Kasumi-1 (cell line): ENCODE results near the gene FMNL2.

Source experiments
- DNase-seq, 2 experiments: peaks; one replicate each; lab custom pipeline; 2025; lab: John Stamatoyannopoulos, UW

FMNL2 gene

DNA sequence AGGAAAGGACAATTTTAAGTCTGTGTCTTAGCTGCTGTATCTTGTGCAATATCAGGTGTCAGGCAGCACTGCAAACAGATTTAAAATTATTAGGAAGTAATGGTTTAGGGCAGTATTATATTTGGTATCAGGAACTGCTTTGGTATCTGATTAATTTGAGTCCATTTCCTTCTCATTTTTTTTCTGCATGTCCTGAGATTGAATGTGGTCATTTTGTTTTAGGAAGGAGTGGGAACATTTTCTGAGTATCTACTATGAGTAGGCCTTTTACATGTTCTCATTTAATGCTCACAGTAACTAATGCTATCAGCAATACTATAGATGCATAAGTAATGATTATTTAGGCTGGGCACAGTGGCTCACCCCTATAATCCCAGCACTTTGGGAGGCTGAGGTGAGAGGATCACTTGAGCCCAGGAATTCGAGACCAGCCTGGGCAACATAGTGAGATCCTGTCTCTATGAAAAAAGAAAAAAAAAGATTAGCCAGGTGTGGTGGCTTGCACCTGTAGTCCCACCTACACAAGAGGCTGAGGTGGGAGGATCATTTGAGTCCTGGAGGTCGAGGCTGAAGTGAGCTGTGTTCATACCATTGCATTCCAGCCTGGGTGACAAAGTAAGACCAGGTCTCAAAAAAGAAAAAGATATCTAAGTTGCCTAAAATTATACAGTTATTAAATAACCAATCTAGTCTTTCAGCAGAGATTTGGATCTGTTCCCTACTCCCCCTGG lies 4.7 kb downstream of the FMNL2 start:
- DNase-seq: no peak

DNA sequence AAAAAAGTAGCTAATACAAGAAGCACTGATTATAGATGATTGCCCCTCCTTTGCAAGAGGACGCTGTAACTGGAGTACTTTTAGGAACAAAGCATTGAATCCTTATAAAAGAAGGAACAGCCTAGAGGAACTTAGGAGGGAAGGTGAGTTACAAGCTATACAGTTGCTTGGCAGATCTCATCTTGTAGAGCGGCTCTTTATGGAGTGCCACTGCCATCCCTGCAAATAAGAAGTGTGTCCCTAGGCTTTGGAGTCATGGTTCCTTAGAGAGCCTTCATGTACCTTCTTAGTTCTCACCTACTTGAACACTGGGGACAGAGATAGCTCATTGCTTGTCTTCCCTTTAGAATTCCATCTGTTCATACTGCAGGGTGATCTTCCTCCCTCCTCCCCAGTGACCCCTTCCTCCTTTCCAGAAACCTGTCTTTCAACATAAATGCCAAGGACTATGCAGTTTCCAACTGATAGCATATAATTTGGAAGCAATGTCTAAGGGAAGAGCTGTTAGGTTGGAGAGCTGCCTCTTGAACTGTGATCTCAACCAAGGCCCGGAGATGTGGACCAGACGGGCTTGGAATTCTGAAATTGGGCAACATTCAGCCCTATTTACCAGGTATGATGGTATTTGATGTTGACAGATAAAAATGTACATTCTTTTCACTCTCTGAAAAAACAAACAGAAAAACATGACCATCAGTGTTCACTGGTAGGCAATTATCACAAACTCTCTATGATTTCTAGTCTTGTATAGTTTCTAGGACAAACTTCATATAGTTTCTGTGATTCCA lies 7.5 kb downstream of the FMNL2 start:
- DNase-seq: no peak

DNA sequence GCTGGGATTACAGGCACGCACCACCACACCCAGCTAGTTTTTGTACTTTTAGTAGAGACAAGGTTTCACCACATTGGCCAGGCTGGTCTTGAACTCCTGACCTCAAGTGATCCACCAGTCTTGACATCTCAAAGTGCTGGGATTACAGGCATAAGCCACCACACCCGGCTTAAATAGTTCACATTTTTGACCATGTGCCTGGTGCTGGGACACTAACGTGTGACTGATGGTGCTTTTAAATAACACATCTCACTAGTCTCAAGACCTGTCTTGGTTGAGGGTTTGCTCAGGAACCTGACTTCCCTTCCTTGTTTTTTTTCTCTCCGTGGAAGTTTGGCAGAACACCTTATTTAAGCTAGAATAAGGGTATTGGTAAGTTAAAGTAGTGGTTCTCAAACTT lies 8.5 kb downstream of the FMNL2 start:
- DNase-seq: no peak

DNA sequence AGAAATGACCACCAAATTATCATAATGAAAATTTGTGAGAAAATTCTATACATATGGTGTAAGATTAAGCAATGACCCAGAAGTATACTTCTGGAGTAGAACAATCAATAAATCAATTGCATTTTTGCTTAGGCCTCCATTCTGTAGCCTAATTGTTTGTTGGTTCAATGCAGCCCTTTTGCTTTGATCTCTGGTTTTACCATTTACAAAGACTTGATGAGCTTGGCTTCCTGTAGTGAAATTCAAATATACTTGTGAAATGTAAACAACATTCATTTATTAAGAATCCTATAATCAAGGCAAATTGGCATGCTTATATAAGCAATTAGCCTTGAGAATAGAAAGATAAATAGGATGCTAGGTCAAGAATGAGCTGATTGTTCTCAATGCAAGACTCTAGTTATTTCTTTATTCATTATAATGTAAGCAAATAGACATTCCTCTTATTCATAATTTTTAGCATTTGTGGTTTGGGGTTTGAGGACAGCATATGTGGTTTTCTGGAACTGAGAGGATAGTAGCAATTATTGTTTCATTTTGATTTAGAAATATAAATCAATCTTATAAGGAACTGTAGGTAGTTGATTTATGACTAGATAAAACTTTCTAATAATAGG lies 9.7 kb downstream of the FMNL2 start:
- DNase-seq: no peak

DNA sequence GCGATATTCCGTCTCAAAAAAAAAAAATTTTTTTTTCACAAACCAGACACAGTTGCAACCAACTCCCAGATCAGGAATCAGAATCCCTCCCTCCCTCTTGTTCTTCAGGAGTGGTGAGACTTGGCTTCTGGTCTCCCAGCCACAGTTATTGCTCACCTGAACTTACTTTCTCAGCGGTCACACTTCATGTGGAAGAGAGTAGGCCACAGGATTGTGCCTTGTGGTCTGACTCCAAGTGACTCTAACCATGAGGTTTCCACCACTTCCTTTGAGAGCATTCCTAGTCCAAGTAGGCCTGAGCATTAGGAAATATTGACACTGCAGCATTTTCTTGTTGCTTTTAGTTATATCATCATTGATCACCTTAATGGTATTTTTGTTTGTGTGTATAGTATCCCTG lies 12.1 kb downstream of the FMNL2 start:
- peak in 1 of 2 experiments; percentile 15 for DNase-seq

DNA sequence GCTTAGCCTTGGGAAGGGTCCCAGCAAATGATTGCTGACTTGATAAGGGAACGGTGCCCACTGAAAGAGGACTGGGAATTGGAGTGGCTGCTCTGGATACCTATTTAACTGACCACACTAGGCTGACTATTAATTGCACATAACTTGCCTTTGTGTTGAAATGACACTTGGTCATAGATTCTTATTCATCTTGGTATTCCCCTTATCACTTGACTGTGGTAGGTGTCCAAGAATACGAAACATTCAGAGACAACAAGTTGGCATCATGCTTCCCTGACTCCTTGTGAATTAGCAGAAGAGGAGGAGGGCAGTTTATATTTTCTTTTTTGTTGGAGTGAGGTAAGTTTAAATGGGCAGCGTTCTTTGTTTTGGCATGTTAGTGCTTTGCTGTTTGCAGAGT lies 13.4 kb downstream of the FMNL2 start:
- DNase-seq: no peak

DNA sequence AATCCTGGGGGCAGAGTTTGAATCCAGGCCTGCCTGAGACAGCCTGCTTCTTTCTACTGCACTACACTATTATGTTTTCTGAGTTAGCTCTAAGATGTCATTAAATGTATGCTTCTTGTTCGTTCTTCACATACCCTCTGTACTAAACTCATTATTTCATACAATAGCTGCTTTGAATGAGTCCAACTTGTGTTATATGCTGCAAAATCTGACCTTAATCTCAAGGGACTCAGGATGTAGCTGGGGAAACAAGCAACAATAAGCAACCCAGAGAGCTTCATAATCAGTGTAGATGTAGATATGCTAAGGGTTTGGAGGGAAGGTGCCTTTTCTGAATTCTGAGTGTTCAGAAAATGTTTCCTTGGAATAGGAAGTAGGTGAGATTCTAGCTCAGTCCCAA lies 14.4 kb downstream of the FMNL2 start:
- DNase-seq: no peak

DNA sequence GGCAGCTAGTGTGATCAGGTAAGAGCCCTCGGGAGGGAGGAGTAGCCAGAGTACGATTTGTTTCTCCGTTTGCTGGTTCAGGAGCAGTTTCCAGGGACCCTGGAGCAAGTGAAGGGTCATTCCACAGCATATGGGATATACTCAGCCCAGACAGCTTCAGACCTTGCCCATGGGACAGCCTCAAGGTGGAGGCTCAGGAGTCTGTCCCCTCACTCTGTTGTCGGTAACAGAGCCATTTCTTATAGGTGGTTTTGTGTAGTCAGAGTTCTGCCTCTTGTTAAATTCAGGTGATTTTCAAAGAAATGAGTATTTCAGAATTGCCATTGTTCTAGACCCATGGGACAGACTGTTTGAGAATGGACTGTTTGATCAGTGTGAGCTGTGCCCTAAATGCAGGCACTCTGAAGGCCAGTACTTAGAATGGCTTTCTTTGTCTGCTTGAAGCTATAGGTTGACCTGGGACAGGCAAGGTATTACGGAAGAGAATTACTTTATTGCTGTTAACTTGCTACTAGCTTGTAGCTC lies 15.2 kb downstream of the FMNL2 start:
- no peak for DNase-seq

DNA sequence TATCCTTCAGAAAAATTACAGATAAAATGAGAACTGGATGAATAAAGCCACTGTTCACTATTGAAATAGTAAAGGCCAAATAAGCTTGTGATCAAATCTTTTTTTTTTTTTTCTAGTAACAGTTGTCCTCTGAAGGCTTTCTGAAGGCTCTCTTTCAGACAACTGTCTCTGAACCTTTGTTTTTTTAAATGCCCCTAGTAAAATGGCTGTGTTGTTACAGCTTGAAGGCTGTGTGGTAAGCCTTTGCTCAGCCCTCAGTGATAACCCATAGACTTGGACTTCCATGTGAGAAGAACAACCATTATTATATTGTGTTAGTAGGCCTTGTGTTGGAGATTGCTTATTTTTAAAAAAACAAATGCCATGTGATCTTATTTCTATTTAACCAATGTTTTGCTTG lies 17.6 kb downstream of the FMNL2 start:
- no peak for DNase-seq

DNA sequence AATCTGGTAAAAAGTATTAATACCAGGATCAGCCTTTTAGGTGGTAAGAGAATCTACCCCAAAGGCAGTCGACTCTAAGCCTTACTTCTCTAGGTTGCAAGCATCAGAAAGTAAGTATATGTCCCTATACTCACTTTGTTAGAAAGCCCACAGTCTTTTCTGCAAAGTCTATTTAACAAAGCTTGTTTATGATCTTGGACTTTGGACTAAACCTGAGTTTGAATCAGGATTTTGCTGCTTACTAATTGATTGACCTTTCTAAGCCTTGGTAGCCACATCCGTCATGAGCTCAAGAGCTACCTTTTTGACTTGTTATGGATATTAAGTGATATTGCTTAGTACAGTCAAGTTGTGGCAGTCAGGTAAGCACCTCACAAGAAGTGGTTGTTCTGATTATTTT lies 18.4 kb downstream of the FMNL2 start:
- no peak for DNase-seq

DNA sequence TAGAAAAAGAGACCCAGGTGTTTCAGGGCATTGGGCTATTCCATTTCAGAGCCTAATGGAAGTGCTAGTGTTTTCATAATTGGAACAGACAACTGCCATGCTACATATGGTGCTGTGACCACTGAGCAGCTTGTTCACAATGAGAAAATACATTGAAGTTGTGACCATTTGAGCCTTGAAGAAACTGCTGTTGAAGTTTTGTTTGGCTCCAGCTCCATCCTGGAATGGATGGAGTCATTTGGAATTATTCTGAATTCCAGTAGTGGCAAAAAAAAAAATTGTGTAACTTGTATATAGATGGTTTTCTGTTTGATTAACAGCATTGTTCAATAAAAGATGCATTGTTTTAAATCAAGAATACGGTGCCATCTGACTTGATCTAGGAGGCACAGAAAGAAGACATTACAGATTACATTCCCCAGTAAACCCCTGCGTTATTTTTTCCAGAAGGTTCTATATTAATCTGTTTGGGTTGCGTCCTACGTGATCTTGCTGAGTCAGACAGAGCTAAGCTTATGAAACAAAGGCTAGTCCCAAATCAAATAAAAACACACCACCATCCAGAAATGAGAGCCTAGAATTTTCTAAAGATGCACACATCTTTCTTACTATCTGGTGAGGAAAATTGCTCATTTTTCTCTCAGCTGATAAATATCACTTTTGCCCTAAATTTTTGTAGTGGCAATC lies 19.2 kb downstream of the FMNL2 start:
- DNase-seq: no peak

DNA sequence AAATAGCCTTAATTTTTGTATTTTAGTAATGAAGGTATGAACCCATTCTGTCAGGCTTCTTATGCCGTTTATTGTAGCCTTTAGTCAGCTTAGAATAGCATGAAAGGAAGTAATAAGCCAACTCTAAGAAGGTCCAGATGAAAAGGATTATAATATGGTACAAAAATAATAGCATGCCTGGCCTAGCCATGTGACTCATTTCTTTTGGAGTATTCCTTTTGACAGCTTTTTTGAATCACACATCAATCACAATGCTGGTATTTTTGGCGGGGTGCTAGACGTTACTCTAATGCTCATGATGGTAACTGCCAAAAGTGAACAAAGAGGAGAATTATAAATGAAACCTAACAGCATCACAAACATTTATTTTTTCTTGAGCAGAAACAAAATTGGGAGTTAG lies 19.9 kb downstream of the FMNL2 start:
- no peak for DNase-seq

DNA sequence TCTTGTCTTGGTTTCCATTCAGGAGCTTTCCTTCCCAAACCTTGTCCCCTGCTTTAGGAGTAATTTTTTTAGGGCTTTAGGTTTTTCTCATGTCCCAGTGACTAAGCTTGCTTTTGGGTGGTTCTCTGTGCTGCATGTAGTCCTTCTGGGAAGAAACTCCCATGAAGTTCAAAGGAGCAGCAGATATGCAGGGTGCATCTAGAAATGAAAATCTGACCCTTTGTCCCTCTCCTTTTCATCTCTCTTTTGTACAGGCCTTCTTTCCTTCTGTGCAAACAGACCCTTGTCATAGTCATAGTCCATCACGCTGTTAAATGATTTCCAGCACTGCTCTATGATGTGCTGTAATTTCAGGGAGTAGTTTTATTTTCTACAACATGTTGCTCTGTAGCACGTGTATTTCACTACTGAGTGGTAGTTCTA lies 20.4 kb downstream of the FMNL2 start:
- DNase-seq: no peak

DNA sequence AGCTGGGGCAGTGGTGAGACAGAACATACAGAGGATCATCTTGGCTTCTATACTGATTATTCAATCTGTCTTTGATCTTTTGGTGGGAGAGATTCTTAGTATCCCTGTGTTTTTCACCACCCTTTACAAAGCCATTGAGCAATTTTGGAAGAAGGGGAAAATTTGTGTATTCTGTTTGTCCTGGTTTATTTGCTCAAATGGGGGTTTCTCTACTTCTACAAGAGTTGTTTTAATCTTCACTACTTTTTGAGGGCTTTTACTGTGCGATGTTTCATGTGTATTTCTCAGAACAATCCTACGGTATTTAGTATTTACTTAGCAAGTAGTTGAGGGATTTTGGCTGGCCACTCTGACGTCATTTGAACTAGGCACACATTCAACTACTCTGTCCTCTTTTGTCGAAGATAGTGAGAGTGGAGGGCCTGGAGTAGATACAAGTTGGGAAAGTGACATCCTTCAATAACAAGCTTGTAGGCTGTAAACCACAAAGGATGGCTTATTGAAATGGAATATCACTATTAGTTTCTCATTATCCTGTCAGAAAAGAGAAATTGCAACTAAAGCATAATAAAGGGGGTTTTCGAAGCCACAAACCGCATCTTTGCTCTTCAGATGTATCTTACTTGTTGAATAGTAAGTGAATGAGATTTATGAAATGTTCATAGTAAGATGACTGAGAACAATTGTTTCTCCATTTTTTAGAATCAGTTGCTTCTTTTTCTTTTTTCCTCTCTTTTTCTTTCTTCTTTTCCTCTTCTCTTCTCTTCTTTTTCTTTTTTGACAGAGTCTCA lies 24.8 kb downstream of the FMNL2 start:
- no peak for DNase-seq

DNA sequence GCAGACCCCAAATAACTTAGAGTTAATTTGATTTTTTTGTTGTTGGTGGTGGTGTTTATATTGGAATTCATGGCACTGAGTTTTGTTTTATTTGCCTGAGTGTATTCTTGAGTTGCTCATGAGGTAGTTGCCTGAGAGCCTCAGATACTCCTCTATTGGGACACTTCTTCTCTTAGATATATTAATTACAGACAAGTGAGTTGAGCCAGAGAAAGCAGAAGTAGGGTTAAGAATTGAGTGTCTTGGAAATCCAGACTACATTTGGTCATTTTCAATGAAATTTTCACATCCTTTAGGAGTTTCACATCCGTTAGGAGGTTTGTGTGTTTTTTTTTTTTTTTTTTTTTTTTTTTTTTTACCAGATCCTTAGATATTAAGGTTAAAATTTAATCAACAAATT lies 29.0 kb downstream of the FMNL2 start:
- DNase-seq: peak; percentile 31 to 45

DNA sequence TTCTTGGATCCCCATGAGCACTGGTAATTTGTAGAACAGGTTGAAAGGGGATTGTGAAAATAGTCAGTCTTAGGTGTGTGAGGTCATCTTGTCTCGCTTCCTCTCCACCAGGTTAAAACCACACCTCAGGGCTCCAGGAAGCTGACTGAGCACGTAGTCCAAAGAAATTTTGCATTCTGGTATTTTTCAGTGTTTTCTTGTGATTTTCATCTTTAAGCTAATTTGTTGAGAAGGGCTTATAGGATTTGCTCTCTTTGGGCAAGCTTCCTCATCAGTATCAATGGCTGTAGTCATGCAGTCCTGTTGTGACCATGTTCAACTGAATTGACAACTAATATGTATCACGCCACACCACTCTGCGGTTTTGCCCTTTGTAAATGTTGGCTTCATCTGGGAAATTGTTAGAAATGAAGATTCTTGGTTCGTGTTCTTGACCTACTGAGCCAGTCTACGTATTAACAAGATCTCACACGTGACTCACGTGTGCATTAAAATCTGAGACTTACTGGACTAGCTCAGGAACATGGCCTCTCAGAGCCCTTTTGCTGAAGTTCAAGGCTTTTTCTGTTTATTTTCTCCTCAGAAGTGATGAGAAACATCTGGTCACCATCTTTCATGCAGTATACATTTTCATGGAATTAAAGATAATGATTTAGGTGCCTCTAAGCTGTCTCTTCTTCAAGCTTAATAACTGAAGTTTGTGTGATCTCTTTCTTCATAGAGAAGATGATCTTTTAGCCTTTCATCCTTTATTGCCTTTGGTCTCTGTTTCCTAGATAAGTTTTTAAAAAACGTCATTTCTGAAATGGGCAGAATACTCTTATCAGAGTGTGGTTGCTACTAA lies 32.8 kb downstream of the FMNL2 start:
- no peak for DNase-seq

DNA sequence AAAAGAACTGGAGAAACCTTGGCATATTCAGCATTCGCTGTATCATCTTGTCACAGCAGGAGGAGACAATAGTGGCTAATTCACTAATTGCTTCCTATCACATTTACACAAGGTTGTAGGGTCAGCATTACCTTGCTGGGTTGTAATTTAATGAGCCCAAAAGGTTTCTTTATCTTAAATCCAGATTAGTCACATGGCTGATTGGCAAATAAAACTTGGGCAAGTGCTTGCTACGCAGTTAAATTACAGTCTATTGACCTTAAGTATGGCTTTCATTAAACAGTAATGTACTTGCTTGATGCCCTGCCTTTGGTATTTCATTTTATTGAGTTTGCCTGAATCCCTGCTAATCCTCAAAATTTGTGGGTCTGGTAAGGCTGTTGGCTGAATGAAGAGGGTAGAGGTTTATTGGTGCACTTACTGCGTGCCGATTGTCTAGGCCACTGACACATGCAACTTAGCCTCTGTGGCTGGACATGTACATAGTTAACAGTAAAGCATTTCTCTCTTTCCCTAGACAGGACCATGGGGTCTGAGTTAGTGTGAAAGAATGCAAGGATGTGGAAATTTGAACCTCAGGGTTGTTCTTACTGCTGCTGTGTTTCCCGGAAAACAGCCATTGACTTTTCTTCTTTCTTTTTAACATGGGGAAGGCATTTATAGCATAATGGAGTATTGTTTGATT lies 34.3 kb downstream of the FMNL2 start:
- no peak for DNase-seq

DNA sequence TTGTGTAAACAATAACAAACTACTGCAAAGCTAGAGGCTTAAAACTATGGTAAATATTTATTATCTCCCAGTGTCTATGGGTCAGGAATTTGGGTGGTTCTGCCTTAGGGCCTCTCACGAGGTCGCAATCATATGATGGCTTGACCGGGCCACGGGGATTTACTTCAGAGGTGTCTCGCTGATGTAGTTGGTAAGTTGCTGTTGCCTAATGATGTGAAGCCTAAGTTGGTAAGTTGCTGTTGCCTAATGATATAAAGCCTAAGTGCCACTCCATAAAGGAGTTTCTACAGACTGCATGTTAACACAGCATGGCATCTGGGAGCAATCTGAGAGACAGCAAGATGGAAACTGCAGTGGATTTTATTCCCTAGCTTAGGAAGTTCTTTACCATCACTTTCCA lies 35.8 kb downstream of the FMNL2 start:
- DNase-seq: no peak

DNA sequence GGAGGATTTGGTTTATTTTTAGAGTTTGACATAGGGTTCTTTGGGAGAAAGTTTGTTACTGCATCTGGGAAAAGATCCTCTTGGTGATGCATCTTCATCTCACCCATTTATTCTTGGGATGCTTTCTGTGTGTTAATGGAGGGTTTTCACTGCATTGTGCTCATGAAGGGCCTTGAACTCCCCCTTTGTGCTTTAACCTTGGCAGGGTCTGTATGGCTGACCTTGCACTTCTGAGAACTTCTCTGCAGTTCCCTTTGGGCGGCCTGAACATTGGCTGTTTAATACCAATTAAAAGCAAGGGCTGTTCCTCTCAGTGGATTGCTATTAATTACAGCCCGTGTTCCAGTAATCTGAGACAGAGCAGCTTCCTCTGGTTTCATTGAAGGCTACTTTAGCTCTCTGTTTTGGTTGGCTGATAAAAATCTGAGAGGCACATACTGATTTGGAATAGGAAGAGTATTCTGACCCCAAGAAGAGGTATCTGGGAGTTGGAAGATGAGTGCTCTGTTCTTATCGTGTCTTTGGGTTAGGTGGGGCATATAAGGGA lies 37.5 kb downstream of the FMNL2 start:
- no peak for DNase-seq

DNA sequence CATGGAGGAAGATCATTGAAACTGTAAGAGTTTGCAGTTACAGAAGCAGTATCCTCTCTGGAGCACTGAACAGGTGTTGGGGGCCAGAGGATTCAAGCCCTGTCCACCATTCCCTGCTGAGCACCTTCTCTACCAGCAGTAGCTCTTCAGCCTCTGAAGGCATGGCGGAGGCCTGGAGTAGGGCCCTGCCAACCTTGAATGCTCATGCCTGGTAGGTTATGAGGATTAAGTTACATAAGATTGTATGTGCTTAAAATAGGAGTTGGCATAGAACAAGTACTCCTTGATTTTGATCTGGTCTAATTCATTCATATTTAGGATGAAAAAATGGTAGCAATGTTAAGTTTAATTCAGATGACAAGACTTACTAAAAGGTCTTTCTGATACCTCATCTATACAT lies 40.2 kb downstream of the FMNL2 start:
- no peak for DNase-seq
